GM10266 (cell line): ENCODE data around the gene GNAT2.

Experiments
- DNase-seq: peaks from one replicate; pipeline ENCODE4 v3.0.0; 2012; ENCODE audit errors: extremely low spot score
- TF ChIP-seq, protein P1 (sequence below): IDR thresholded peaks from 2 replicates; pipeline ENCODE4 v1.5.1; 2012; ENCODE audit warnings: mild to moderate bottlenecking, low read depth; ENCODE audit not compliant: control insufficient read depth, insufficient read depth; ENCODE audit errors: missing control alignments

Gene GNAT2

GRCh38 chr1:109605381-109605780, 14.0 kb downstream of the GNAT2 start:
- no peak for DNase-seq
- TF ChIP-seq, protein P1, sequence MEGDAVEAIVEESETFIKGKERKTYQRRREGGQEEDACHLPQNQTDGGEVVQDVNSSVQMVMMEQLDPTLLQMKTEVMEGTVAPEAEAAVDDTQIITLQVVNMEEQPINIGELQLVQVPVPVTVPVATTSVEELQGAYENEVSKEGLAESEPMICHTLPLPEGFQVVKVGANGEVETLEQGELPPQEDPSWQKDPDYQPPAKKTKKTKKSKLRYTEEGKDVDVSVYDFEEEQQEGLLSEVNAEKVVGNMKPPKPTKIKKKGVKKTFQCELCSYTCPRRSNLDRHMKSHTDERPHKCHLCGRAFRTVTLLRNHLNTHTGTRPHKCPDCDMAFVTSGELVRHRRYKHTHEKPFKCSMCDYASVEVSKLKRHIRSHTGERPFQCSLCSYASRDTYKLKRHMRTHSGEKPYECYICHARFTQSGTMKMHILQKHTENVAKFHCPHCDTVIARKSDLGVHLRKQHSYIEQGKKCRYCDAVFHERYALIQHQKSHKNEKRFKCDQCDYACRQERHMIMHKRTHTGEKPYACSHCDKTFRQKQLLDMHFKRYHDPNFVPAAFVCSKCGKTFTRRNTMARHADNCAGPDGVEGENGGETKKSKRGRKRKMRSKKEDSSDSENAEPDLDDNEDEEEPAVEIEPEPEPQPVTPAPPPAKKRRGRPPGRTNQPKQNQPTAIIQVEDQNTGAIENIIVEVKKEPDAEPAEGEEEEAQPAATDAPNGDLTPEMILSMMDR, result no peak

GRCh38 chr1:109603229-109603628, 16.2 kb downstream of the GNAT2 start:
- no peak for DNase-seq
- TF ChIP-seq, protein P1, result no peak

DNA sequence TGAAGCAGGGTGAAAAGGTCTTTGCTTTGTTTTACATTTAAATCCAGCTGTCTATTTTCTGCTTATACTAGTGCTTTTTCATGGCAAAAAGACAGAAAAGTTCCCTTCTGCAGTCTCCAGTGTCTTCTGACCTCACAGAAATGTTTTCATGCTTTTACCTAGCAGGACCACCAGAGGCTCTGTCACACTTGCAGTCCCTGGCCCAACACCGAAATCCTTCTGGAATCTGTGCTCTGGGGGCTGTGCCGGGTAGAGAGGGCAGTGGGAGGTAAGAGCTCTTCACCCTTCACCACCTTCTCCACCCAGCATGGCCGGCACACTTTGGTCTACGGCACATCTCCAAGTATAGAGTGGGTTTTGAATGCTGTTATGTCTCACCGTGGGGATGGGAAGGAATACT, 20.8 kb downstream of the GNAT2 start:
- TF ChIP-seq, protein P1, result no peak
- no peak for DNase-seq

GRCh38 chr1:109598156-109598555, 21.3 kb downstream of the GNAT2 start:
- no peak for DNase-seq
- TF ChIP-seq, protein P1, result no peak

DNA sequence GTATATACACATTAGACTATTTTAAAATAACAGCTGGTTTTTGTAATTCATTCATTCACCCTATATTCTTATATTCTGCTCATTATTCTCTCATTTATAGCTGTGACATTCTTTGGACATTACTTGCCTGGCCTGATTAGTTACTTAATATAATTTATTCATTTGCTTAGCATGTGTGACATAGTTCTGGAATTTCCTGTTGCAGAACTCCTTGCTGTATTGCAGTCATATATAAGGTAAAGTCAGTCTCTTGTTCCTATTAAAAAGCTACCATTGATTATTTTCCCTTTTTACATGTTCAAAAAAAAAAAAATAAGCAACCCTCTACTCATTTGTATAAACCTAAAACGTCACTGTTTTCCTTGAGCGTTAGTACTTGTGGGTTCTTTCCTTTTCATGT, 23.9 kb downstream of the GNAT2 start:
- no peak for DNase-seq
- TF ChIP-seq, protein P1, result no peak

DNA sequence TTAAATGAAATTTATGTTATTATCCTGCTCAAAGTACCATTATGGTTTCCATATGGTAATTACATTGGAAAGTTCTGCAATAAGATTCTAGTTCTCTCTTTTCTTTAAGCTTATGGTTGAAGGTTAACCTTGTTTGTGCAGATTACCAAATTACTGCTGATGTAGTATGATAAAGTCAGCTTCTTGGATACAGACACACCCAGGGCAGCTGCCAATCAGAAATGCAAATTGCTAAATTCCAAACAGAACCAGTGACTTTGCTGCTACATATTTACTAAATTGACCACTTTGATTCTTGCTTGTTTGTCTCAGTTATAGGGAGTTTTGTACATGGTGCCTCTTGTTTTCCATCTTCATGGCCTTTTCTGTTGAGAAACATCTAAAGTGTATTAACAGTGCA, 26.5 kb downstream of the GNAT2 start:
- no peak for DNase-seq
- TF ChIP-seq, protein P1, result no peak

DNA sequence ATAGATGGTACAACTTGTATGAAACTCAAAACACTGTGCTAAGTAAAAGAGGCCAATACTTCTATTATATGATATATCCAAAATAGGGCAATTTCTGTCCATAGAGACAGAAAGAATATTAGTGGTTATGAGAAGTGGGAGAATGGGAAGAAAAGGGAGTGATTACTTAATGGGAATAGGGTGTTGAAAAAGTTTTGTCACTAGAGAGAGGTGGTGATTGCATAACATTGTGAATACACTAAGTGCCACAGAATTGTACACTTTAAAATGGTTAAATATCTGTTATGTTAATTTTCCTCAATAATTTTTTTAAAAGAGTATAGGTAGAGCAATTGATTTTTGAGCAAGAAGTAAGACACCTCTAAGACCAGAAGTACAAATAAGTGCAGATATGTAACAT, 29.7 kb downstream of the GNAT2 start:
- DNase-seq, result no peak

More for the DNA sequence above, 29.7 kb downstream of the GNAT2 start:
- TF ChIP-seq, protein P1, result no peak
